HCT116 (cell line): ENCODE data around the gene ACSS3. TPM values are rescaled to one million over a fixed set of nuclear protein-coding genes. Genes with fewer than 3 reads are reported as not detected.

Source experiments
- ATAC-seq: fragments of 200-7000 bp; cut with Tn5 transposase; 2 replicates; pipeline ENCODE4 v1.9.1; 2020; ENCODE audit warnings: mild to moderate bottlenecking, moderate library complexity
- BruUV-seq: library from RNA; stranded (reverse); fragments of 400-500 nt; replicated peaks from 2 replicates; lab custom pipeline; 2021; lab: Mats Ljungman, UMichigan
- CTCF ChIA-PET: fragments of 300-600 bp; sonication (Branson Sonifier 250); formaldehyde crosslinking; loops from one replicate; lab custom pipeline; 2021; ENCODE audit warnings: antibody characterized with exemption; lab: Charles Lee
- POLR2A ChIA-PET: fragments of 300-600, 350-600 bp; sonication (Branson Sonifier 250); formaldehyde crosslinking; loops from one replicate; lab custom pipeline; 2021; ENCODE audit warnings: antibody characterized with exemption; lab: Charles Lee
- RAD21 ChIA-PET, 2 experiments: fragments of 300-600 bp; sonication (Branson Sonifier 250); formaldehyde crosslinking; loops; one replicate each; lab custom pipeline; 2023; ENCODE audit warnings: low total read pairs in 2 of 2; ENCODE audit not compliant: uncharacterized antibody in 2 of 2, unreplicated experiment in 2 of 2, low non-redundant PET in 1 of 2; lab: Charles Lee
- DNase-seq: peaks from one replicate; pipeline ENCODE4 v3.0.0-alpha.2; 2010; ENCODE audit warnings: low read depth, low spot score
- H2AFZ ChIP-seq: fragments of 200-600 bp; shearing (Covaris generic), sonication (generic); 2 replicates; pipeline ENCODE4 v1.6.1; 2017; ENCODE audit warnings: low read depth, mixed run types, mixed read lengths, antibody characterized with exemption, low read length; ENCODE audit not compliant: poor library complexity, severe bottlenecking
- H3K27ac ChIP-seq: 2 replicates; pipeline ENCODE4 v1.5.1; 2012; ENCODE audit warnings: low read depth, low read length
- H3K27me3 ChIP-seq: fragments of 200-600 bp; sonication (generic); 2 replicates; pipeline ENCODE4 v1.6.1; 2016; ENCODE audit warnings: mixed run types, low read length, mixed read lengths; ENCODE audit not compliant: insufficient read depth
- H3K36me3 ChIP-seq, 2 experiments: fragments of 200-500 bp in 1 of 2; fragments of 200-600 bp in 1 of 2; sonication (Bioruptor generic) in 1 of 2; sonication (generic) in 1 of 2; 2 replicates each; pipeline versions ENCODE4 v1.5.1 to v1.6.1; 2014 to 2016; ENCODE audit warnings: low read length in 2 of 2, inconsistent platforms in 1 of 2, mixed read lengths in 1 of 2, mixed run types in 1 of 2; ENCODE audit not compliant: insufficient read depth in 2 of 2, control insufficient read depth in 1 of 2
- H3K4me1 ChIP-seq, 2 experiments: fragments of 200-600 bp in 1 of 2; sonication (generic) in 1 of 2; 2 replicates each; pipeline versions ENCODE4 v1.5.1 to v1.6.1; 2012 to 2017; ENCODE audit warnings: low read length in 2 of 2, inconsistent platforms in 1 of 2, mild to moderate bottlenecking in 1 of 2, mixed read lengths in 1 of 2, mixed run types in 1 of 2, moderate library complexity in 1 of 2; ENCODE audit not compliant: insufficient read depth in 2 of 2, control insufficient read depth in 1 of 2
- H3K4me2 ChIP-seq: fragments of 200-600 bp; sonication (generic); 2 replicates; pipeline ENCODE4 v1.6.1; 2017; ENCODE audit warnings: mixed run types, low read length, mixed read lengths
- H3K4me3 ChIP-seq, 2 experiments: fragments of 200-600 bp in 1 of 2; sonication (generic) in 1 of 2; replicated peaks in 1 of 2; 2 replicates each; pipeline ENCODE4 v1.5.1; 2011 to 2016; ENCODE audit warnings: low read length in 2 of 2, control low read depth in 1 of 2, low read depth in 1 of 2, mild to moderate bottlenecking in 1 of 2, mixed read lengths in 1 of 2, mixed run types in 1 of 2
- H3K79me2 ChIP-seq: fragments of 200-600 bp; sonication (generic); 2 replicates; pipeline ENCODE4 v1.6.1; 2017; ENCODE audit warnings: mild to moderate bottlenecking, mixed run types, low read length, moderate library complexity, mixed read lengths; ENCODE audit not compliant: insufficient read depth
- H3K9ac ChIP-seq: fragments of 200-600 bp; sonication (generic); 2 replicates; pipeline ENCODE4 v1.6.1; 2016; ENCODE audit warnings: low read length, mixed read lengths
- H3K9me2 ChIP-seq: fragments of 200-600 bp; sonication (generic), shearing (Covaris generic); 2 replicates; pipeline ENCODE4 v1.6.1; 2017; ENCODE audit warnings: mixed run types, mild to moderate bottlenecking, moderate library complexity; ENCODE audit not compliant: insufficient read depth
- H3K9me3 ChIP-seq, 2 experiments: fragments of 200-500 bp in 1 of 2; fragments of 200-600 bp in 1 of 2; sonication (Bioruptor generic) in 1 of 2; sonication (generic) in 1 of 2; 2 replicates each; pipeline ENCODE4 v1.6.1; 2014 to 2017; ENCODE audit warnings: low read length in 2 of 2, mixed read lengths in 2 of 2, inconsistent platforms in 1 of 2, low read depth in 1 of 2, mild to moderate bottlenecking in 1 of 2, mixed run types in 1 of 2, moderate library complexity in 1 of 2; ENCODE audit not compliant: control insufficient read depth in 1 of 2, insufficient read depth in 1 of 2
- H4K20me1 ChIP-seq: fragments of 200-600 bp; sonication (generic), shearing (Covaris generic); 2 replicates; pipeline ENCODE4 v1.6.1; 2017; ENCODE audit warnings: mixed run types, mild to moderate bottlenecking, moderate library complexity; ENCODE audit not compliant: insufficient read depth
- JUND ChIP-seq: IDR thresholded peaks from 2 replicates; pipeline ENCODE4 v1.6.1; 2012
- SRF ChIP-seq: IDR thresholded peaks from 2 replicates; pipeline ENCODE4 v1.6.1; 2012; ENCODE audit warnings: low read depth
- TCF7L2 ChIP-seq: IDR thresholded peaks from 2 replicates; pipeline ENCODE4 v1.7.0; 2011; ENCODE audit warnings: borderline replicate concordance, inconsistent platforms; ENCODE audit not compliant: insufficient read depth, insufficient read length; ENCODE audit errors: extremely low read depth
- ZNF274 ChIP-seq: fragments of 200-500 bp; sonication (Bioruptor generic); IDR thresholded peaks from 2 replicates; pipeline ENCODE4 v1.6.1; 2014; ENCODE audit warnings: mild to moderate bottlenecking, low read depth, low read length, inconsistent platforms
- intact Hi-C: fragments of 100-400 bp; cut with micrococcal nuclease; formaldehyde crosslinking; loops from 2 replicates; pipeline ENCODE4 v1.10.0; 2022
- total RNA-seq: library from RNA; stranded (reverse); gene quantifications from one replicate; pipeline ENCODE4 v1.2.1, GENCODE V29; 2021; ENCODE audit not compliant: unreplicated experiment
- TF ChIP-seq, protein P1 (sequence below): IDR thresholded peaks from 2 replicates; pipeline ENCODE4 v1.6.1; 2012
- TF ChIP-seq, protein P2 (sequence below): IDR thresholded peaks from 2 replicates; pipeline ENCODE4 v1.6.1; 2012; ENCODE audit warnings: low read depth
- TF ChIP-seq, protein P3 (sequence below): IDR thresholded peaks from 2 replicates; pipeline ENCODE4 v1.6.1; 2011; ENCODE audit warnings: mild to moderate bottlenecking, low read length, moderate library complexity; ENCODE audit not compliant: insufficient replicate concordance; ENCODE audit errors: extremely low read depth

ACSS3 gene
- total RNA-seq, 1 experiment from 2014 or later = 0.30 TPM

DNA sequence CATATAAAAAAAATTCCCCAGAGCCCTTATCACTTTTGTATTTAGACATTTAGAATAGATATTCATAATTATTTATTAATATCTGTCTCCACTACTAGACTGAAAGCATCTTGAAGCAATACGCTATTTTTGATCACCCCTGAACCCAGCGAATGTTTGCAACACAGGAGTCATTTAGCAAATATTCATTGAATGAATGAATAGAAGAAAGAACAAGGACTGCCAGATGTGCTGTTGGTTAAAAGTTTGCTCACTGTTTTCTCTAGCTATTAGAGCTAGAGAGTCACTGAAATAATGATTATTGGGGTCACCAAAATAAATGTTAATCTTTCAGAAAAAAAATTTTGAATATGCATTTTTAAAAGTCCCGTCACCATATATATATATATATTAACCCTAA lies 174.3 kb downstream of the ACSS3 start:
- H3K4me3 ChIP-seq = no peak overlapping the region
- H3K36me3 ChIP-seq = no peaks in the 10 kb centered on the region
- BruUV-seq = no TSS peak
- ChIA-PET CTCF (no interaction called here), RAD21 (no interaction called here), POLR2A (no interaction called here)
- no peaks in the 10 kb centered on the region for H3K79me2 ChIP-seq
- H3K4me2 ChIP-seq = no peak overlapping the region
- TF ChIP-seq JUND (no peak), TCF7L2 (no peak), SRF (no peak), ZNF274 (no peak)
- TF ChIP-seq, protein P1, sequence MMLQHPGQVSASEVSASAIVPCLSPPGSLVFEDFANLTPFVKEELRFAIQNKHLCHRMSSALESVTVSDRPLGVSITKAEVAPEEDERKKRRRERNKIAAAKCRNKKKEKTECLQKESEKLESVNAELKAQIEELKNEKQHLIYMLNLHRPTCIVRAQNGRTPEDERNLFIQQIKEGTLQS = no peak
- TF ChIP-seq, protein P2, sequence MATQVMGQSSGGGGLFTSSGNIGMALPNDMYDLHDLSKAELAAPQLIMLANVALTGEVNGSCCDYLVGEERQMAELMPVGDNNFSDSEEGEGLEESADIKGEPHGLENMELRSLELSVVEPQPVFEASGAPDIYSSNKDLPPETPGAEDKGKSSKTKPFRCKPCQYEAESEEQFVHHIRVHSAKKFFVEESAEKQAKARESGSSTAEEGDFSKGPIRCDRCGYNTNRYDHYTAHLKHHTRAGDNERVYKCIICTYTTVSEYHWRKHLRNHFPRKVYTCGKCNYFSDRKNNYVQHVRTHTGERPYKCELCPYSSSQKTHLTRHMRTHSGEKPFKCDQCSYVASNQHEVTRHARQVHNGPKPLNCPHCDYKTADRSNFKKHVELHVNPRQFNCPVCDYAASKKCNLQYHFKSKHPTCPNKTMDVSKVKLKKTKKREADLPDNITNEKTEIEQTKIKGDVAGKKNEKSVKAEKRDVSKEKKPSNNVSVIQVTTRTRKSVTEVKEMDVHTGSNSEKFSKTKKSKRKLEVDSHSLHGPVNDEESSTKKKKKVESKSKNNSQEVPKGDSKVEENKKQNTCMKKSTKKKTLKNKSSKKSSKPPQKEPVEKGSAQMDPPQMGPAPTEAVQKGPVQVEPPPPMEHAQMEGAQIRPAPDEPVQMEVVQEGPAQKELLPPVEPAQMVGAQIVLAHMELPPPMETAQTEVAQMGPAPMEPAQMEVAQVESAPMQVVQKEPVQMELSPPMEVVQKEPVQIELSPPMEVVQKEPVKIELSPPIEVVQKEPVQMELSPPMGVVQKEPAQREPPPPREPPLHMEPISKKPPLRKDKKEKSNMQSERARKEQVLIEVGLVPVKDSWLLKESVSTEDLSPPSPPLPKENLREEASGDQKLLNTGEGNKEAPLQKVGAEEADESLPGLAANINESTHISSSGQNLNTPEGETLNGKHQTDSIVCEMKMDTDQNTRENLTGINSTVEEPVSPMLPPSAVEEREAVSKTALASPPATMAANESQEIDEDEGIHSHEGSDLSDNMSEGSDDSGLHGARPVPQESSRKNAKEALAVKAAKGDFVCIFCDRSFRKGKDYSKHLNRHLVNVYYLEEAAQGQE = no peak
- TF ChIP-seq, protein P3, sequence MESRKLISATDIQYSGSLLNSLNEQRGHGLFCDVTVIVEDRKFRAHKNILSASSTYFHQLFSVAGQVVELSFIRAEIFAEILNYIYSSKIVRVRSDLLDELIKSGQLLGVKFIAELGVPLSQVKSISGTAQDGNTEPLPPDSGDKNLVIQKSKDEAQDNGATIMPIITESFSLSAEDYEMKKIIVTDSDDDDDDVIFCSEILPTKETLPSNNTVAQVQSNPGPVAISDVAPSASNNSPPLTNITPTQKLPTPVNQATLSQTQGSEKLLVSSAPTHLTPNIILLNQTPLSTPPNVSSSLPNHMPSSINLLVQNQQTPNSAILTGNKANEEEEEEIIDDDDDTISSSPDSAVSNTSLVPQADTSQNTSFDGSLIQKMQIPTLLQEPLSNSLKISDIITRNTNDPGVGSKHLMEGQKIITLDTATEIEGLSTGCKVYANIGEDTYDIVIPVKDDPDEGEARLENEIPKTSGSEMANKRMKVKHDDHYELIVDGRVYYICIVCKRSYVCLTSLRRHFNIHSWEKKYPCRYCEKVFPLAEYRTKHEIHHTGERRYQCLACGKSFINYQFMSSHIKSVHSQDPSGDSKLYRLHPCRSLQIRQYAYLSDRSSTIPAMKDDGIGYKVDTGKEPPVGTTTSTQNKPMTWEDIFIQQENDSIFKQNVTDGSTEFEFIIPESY = no peak
- ATAC-seq (no peak), DNase-seq (no peak)
- intact Hi-C loops = loop anchor here (10.0 kb wide), 1 partner anchor 417 kb away; no protein-coding TSS in a partner anchor
- H3K27me3 ChIP-seq = peaks cover 6% of the 10 kb centered on the region; the same call in 1 of the 2 replicates
- H4K20me1 ChIP-seq = no peaks in the 10 kb centered on the region
- H2AFZ ChIP-seq = no peak overlapping the region
- H3K27ac ChIP-seq = no peak overlapping the region
- H3K9me2 ChIP-seq = no peaks in the 10 kb centered on the region
- H3K9ac ChIP-seq = no peak overlapping the region
- no peaks in the 10 kb centered on the region for H3K9me3 ChIP-seq
- no peaks in the 10 kb centered on the region for H3K4me1 ChIP-seq
